SK-N-SH treated with all-trans-retinoic acid at 6 μM for 48 hours (cell line): ENCODE measurements around the gene CRYBG1.

Experiments
- ATAC-seq: fragments of 200-7000 bp; cut with Tn5 transposase; 3 replicates; pipeline ENCODE4 v1.9.1; 2020; ENCODE audit warnings: mild to moderate bottlenecking, moderate library complexity
- ARNTL ChIP-seq: fragments of 450-650 bp; formaldehyde crosslinking; IDR thresholded peaks from 2 replicates; pipeline ENCODE4 v1.5.0; 2020; ENCODE audit warnings: low read depth, mild to moderate bottlenecking, moderate library complexity, borderline replicate concordance
- BACH2 ChIP-seq: fragments of 250-450 bp; sonication (Bioruptor Pico); IDR thresholded peaks from 2 replicates; pipeline ENCODE4 v1.9.0; 2021; ENCODE audit warnings: mild to moderate bottlenecking, borderline replicate concordance
- GLIS3 ChIP-seq: fragments of 250-450 bp; sonication (Bioruptor Pico); IDR thresholded peaks from 2 replicates; pipeline ENCODE4 v1.5.0; 2020; ENCODE audit warnings: mild to moderate bottlenecking, moderate library complexity
- ISL1 ChIP-seq: fragments of 250-450 bp; sonication (Bioruptor Pico); IDR thresholded peaks from 2 replicates; pipeline ENCODE4 v2.1.2; 2022; ENCODE audit warnings: mild to moderate bottlenecking, moderate library complexity
- OSR1 ChIP-seq: fragments of 250-450 bp; sonication (Bioruptor Pico); IDR thresholded peaks from 2 replicates; pipeline ENCODE4 v1.8.0; 2022; ENCODE audit warnings: moderate library complexity, mild to moderate bottlenecking, inconsistent platforms
- PPARA ChIP-seq: fragments of 250-450 bp; sonication (Bioruptor Pico); IDR thresholded peaks from 2 replicates; pipeline ENCODE4 v1.5.0; 2020; ENCODE audit warnings: mild to moderate bottlenecking, borderline replicate concordance
- RARB ChIP-seq: fragments of 250-450 bp; sonication (Bioruptor Pico); IDR thresholded peaks from 2 replicates; pipeline ENCODE4 v1.8.0; 2021; ENCODE audit warnings: mild to moderate bottlenecking, moderate library complexity
- SNAI2 ChIP-seq: fragments of 250-450 bp; sonication (Bioruptor Pico); IDR thresholded peaks from 2 replicates; pipeline ENCODE4 v1.5.0; 2020; ENCODE audit warnings: mild to moderate bottlenecking, moderate library complexity
- TCF4 ChIP-seq: fragments of 250-450 bp; sonication (Bioruptor Pico); IDR thresholded peaks from 2 replicates; pipeline ENCODE4 v1.8.0; 2021; ENCODE audit warnings: mild to moderate bottlenecking, moderate library complexity, borderline replicate concordance
- TOX ChIP-seq: fragments of 250-450 bp; sonication (Bioruptor Pico); IDR thresholded peaks from 2 replicates; pipeline ENCODE4 v1.8.0; 2021; ENCODE audit warnings: mild to moderate bottlenecking, moderate library complexity, borderline replicate concordance
- ZC3H10 ChIP-seq: fragments of 250-450 bp; sonication (Bioruptor Pico); IDR thresholded peaks from 2 replicates; pipeline ENCODE4 v1.5.1; 2021; ENCODE audit warnings: mild to moderate bottlenecking, moderate library complexity
- ZFP3 ChIP-seq: fragments of 250-450 bp; sonication (Bioruptor Pico); IDR thresholded peaks from 2 replicates; pipeline ENCODE4 v1.5.0; 2020; ENCODE audit warnings: mild to moderate bottlenecking, moderate library complexity
- ZFP30 ChIP-seq: fragments of 450-650 bp; formaldehyde crosslinking; IDR thresholded peaks from 2 replicates; pipeline ENCODE4 v1.5.0; 2022; ENCODE audit warnings: mild to moderate bottlenecking, moderate library complexity
- ZNF565 ChIP-seq: fragments of 450-650 bp; formaldehyde crosslinking; conservative IDR thresholded peaks from 2 replicates; pipeline ENCODE4 v1.5.0; 2020; ENCODE audit warnings: low read depth, mild to moderate bottlenecking, moderate library complexity
- ZNF70 ChIP-seq: fragments of 450-650 bp; formaldehyde crosslinking; IDR thresholded peaks from 2 replicates; pipeline ENCODE4 v1.5.0; 2020; ENCODE audit warnings: mild to moderate bottlenecking, moderate library complexity
- ZNF8 ChIP-seq: fragments of 450-650 bp; formaldehyde crosslinking; IDR thresholded peaks from 2 replicates; pipeline ENCODE4 v1.5.0; 2020; ENCODE audit warnings: mild to moderate bottlenecking, moderate library complexity
- TF ChIP-seq, protein P1 (sequence below): fragments of 250-450 bp; sonication (Bioruptor Pico); IDR thresholded peaks from 2 replicates; pipeline ENCODE4 v1.5.1; 2020; ENCODE audit warnings: low read depth, mild to moderate bottlenecking, moderate library complexity
- TF ChIP-seq, protein P2 (sequence below): fragments of 250-450 bp; sonication (Bioruptor Pico); IDR thresholded peaks from 2 replicates; pipeline ENCODE4 v1.5.0; 2020; ENCODE audit warnings: mild to moderate bottlenecking, moderate library complexity
- TF ChIP-seq, protein P3 (sequence below): fragments of 250-450 bp; sonication (Bioruptor Pico); IDR thresholded peaks from 2 replicates; pipeline ENCODE4 v1.8.0; 2021; ENCODE audit warnings: low read depth, mild to moderate bottlenecking, moderate library complexity, borderline replicate concordance
- TF ChIP-seq, protein P4 (sequence below): fragments of 250-450 bp; sonication (Bioruptor Pico); IDR thresholded peaks from 2 replicates; pipeline ENCODE4 v1.5.1; 2021; ENCODE audit warnings: mild to moderate bottlenecking, moderate library complexity

CRYBG1 gene

DNA sequence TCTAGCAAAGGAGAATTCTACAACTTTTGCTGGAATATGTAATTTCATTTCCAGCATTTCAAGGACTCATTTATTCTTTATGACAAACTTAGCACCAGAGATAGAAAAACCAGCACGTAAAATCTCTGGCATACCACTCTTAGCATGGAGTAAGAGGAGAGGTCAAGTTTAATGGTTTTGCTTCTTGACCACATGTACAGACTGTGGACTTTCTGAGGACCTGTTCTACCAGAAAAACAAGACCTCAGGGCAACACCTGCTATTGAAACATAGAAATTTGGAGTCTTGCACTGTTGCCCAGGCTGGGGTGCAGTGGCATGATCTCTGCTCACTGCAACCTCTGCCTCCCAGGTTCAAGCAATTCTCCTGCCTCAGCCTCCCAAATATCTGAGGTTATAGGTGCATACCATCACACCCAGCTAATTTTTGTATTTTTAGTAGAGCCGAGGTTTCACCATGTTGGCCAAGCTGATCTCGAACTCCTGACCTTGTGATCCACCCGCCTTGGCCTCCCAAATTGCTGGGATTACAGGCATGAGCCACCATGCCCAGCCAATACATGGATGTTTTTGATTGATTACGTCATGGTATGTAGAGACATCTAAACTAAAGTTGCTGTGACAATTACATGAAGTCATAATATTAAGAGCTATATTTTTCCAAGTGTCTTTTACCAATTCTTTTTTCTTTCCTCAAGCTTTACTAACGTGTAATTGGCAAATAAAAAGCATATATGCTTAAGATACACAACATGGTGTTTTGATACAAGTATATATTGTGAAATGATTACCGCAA is 36.1 kb downstream of the CRYBG1 start:
- ATAC-seq: no peak
- TF ChIP-seq ZNF565 (CRISPR knock-in tag) (no peak), ARNTL (CRISPR knock-in tag) (no peak), ZC3H10 (CRISPR knock-in tag) (no peak), ZFP30 (CRISPR knock-in tag) (no peak), ZFP3 (CRISPR knock-in tag) (no peak), OSR1 (CRISPR knock-in tag) (no peak), TCF4 (CRISPR knock-in tag) (no peak), PPARA (CRISPR knock-in tag) (no peak), RARB (CRISPR knock-in tag) (no peak), GLIS3 (CRISPR knock-in tag) (no peak), ZNF8 (CRISPR knock-in tag) (no peak), TOX (CRISPR knock-in tag) (no peak), BACH2 (CRISPR knock-in tag) (no peak)
- TF ChIP-seq, protein P1, sequence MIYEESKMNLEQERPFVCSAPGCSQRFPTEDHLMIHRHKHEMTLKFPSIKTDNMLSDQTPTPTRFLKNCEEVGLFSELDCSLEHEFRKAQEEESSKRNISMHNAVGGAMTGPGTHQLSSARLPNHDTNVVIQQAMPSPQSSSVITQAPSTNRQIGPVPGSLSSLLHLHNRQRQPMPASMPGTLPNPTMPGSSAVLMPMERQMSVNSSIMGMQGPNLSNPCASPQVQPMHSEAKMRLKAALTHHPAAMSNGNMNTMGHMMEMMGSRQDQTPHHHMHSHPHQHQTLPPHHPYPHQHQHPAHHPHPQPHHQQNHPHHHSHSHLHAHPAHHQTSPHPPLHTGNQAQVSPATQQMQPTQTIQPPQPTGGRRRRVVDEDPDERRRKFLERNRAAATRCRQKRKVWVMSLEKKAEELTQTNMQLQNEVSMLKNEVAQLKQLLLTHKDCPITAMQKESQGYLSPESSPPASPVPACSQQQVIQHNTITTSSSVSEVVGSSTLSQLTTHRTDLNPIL (CRISPR knock-in tag): no peak
- TF ChIP-seq, protein P2, sequence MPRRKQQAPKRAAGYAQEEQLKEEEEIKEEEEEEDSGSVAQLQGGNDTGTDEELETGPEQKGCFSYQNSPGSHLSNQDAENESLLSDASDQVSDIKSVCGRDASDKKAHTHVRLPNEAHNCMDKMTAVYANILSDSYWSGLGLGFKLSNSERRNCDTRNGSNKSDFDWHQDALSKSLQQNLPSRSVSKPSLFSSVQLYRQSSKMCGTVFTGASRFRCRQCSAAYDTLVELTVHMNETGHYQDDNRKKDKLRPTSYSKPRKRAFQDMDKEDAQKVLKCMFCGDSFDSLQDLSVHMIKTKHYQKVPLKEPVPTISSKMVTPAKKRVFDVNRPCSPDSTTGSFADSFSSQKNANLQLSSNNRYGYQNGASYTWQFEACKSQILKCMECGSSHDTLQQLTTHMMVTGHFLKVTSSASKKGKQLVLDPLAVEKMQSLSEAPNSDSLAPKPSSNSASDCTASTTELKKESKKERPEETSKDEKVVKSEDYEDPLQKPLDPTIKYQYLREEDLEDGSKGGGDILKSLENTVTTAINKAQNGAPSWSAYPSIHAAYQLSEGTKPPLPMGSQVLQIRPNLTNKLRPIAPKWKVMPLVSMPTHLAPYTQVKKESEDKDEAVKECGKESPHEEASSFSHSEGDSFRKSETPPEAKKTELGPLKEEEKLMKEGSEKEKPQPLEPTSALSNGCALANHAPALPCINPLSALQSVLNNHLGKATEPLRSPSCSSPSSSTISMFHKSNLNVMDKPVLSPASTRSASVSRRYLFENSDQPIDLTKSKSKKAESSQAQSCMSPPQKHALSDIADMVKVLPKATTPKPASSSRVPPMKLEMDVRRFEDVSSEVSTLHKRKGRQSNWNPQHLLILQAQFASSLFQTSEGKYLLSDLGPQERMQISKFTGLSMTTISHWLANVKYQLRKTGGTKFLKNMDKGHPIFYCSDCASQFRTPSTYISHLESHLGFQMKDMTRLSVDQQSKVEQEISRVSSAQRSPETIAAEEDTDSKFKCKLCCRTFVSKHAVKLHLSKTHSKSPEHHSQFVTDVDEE: no peak
- TF ChIP-seq, protein P3, sequence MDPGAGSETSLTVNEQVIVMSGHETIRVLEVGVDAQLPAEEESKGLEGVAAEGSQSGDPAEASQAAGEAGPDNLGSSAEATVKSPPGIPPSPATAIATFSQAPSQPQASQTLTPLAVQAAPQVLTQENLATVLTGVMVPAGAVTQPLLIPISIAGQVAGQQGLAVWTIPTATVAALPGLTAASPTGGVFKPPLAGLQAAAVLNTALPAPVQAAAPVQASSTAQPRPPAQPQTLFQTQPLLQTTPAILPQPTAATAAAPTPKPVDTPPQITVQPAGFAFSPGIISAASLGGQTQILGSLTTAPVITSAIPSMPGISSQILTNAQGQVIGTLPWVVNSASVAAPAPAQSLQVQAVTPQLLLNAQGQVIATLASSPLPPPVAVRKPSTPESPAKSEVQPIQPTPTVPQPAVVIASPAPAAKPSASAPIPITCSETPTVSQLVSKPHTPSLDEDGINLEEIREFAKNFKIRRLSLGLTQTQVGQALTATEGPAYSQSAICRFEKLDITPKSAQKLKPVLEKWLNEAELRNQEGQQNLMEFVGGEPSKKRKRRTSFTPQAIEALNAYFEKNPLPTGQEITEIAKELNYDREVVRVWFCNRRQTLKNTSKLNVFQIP: no peak

DNA sequence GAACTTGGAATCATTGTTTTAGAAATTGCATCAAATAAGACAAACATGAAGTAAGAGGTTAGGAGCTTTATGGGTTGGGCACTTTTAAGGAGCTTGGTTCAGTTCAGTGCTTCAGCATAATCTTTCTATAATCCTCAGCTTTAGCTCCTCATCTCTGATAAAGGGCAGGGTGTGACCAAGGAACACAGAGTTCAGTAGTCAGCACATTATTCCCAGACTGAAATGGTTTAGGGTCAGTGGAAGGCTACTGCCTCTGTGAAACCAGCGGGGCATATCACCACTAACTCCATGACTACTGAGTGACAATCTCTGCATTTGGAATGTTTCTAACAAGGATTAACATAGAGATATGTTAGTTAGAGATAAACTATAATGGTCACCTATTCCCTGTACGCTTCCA is 36.9 kb downstream of the CRYBG1 start:
- TF ChIP-seq ZNF8 (CRISPR knock-in tag): no peak
- TF ChIP-seq ISL1: no peak
- no peak for TF ChIP-seq GLIS3 (CRISPR knock-in tag)
- no peak for TF ChIP-seq ZNF70 (CRISPR knock-in tag)
- no peak for TF ChIP-seq ZNF565 (CRISPR knock-in tag)
- no peak for TF ChIP-seq BACH2 (CRISPR knock-in tag)
- no peak for TF ChIP-seq ZC3H10 (CRISPR knock-in tag)
- TF ChIP-seq TOX (CRISPR knock-in tag): no peak
- no peak for TF ChIP-seq RARB (CRISPR knock-in tag)
- no peak for TF ChIP-seq OSR1 (CRISPR knock-in tag)
- no peak for TF ChIP-seq SNAI2 (CRISPR knock-in tag)
- TF ChIP-seq, protein P1 (CRISPR knock-in tag): no peak
- no peak for TF ChIP-seq ZFP30 (CRISPR knock-in tag)
- TF ChIP-seq, protein P4, sequence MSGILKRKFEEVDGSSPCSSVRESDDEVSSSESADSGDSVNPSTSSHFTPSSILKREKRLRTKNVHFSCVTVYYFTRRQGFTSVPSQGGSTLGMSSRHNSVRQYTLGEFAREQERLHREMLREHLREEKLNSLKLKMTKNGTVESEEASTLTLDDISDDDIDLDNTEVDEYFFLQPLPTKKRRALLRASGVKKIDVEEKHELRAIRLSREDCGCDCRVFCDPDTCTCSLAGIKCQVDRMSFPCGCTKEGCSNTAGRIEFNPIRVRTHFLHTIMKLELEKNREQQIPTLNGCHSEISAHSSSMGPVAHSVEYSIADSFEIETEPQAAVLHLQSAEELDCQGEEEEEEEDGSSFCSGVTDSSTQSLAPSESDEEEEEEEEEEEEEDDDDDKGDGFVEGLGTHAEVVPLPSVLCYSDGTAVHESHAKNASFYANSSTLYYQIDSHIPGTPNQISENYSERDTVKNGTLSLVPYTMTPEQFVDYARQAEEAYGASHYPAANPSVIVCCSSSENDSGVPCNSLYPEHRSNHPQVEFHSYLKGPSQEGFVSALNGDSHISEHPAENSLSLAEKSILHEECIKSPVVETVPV: no peak
- TF ChIP-seq PPARA (CRISPR knock-in tag): no peak
- ATAC-seq: no peak

DNA sequence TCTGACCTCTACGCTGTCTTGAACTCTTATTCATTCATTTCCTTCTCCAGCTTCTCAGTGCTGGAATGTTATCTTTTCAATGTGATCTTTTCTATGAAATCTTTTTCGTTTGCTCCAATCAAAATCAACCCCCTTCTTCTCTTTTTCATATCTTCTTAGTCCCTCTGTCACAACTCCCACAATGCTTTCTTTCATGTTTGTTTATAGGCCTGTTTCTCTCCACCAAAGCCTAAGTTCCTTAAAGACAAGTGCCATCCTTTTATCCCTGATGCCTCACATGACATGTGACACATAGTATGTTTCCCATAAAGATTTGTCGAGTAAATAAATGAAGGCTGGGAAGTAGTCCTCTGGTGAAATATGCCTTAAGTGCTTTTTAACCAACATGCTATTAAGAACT is 38.1 kb downstream of the CRYBG1 start:
- no peak for ATAC-seq
- no peak for TF ChIP-seq TCF4 (CRISPR knock-in tag)
- TF ChIP-seq ZFP30 (CRISPR knock-in tag): no peak
- TF ChIP-seq GLIS3 (CRISPR knock-in tag): no peak
- no peak for TF ChIP-seq ISL1
- no peak for TF ChIP-seq ZNF8 (CRISPR knock-in tag)
- TF ChIP-seq, protein P3: no peak
- no peak for TF ChIP-seq RARB (CRISPR knock-in tag)
- TF ChIP-seq, protein P1 (CRISPR knock-in tag): no peak
- TF ChIP-seq ZNF565 (CRISPR knock-in tag): no peak
- TF ChIP-seq, protein P2: no peak
